ENCODE data around the gene ZNF560. TPM values are rescaled to one million over a fixed set of nuclear protein-coding genes. Genes with fewer than 3 reads are reported as not detected.
"Not testable (repeated sequence)": the region's sequence is repeated elsewhere in the genome, so short reads cannot be mapped to it uniquely, and the experiment has no call there.

Gene ZNF560
- total RNA-seq (2014; rRNA removed; shearing (Covaris generic)) (0.25 and 1.9 TPM in 2 replicates), polyA plus RNA-seq (2016; fragmentation: Nextera tagmentation; extraction: Ambion mirVana) (0.16 and 0.48 TPM in 2 replicates)

- TF ChIP-seq EZH2 (IDR thresholded peaks at IDR 0.05; ENCODE audit: insufficient read depth, poor library complexity, severe bottlenecking), result no peak
- no peaks in the 10 kb centered on the region for H3K79me2 ChIP-seq (ENCODE audit: insufficient read depth)
- peak within 1 kb of the TSS; percentile 83 for H2AFZ ChIP-seq
- peak; percentile 59 for DNase-seq
- in situ Hi-C loops (cut with MboI), result no loop called here
- no peaks in the 10 kb centered on the region for H3K36me3 ChIP-seq (ENCODE audit: low read depth)
- H3K9me3 ChIP-seq (ENCODE audit: low read depth), result no peaks in the 10 kb centered on the region
- peak within 1 kb of the TSS; percentile 57 for H3K4me3 ChIP-seq
- H3K27ac ChIP-seq, result peak within 1 kb of the TSS; percentile 53
- WGBS, 2 experiments (ENCODE audit: low coverage in 1 of 2, low lambda C conversion rate in 2 of 2, missing lambda C conversion rate in 2 of 2), result 4 to 7% methylated on average over 38 to 43 of the region's 44 CpGs
- peak within 1 kb of the TSS; percentile 25 for H3K4me2 ChIP-seq (ENCODE audit: unreplicated experiment)
- no peaks in the 10 kb centered on the region for H3K9me2 ChIP-seq (ENCODE audit: insufficient read depth)
- H3K27me3 ChIP-seq (replicated peaks; ENCODE audit: insufficient read depth), result no peaks in the 10 kb centered on the region
- H3K4me1 ChIP-seq (ENCODE audit: insufficient read depth), result no peaks in the 10 kb centered on the region
- H3K9ac ChIP-seq, result peak within 1 kb of the TSS; percentile 64
- no peaks in the 10 kb centered on the region for H4K20me1 ChIP-seq (ENCODE audit: insufficient read depth)
- H3F3A ChIP-seq (ENCODE audit: insufficient read depth), result no peaks in the 10 kb centered on the region
These were observed at the start of gene ZNF560 for GRCh38 chr19:9498183-9498902. ZNF560 (minus strand) TSS chr19:9498616; CDS start chr19:9475313, 23,303 bp downstream.

GRCh38 chr19:9547870-9548269, 49.5 kb upstream of the ZNF560 start:
- Histone ChIP-seq H3K9ac (no peak overlapping the region), H3K27ac (no peak overlapping the region), H3K27me3 (replicated peaks; ENCODE audit: insufficient read depth) (no peaks in the 10 kb centered on the region), H3K9me2 (ENCODE audit: insufficient read depth) (no peaks in the 10 kb centered on the region), H3K4me1 (ENCODE audit: insufficient read depth) (no peaks in the 10 kb centered on the region), H3K4me2 (ENCODE audit: unreplicated experiment) (no peak overlapping the region), H3F3A (ENCODE audit: insufficient read depth) (no peaks in the 10 kb centered on the region), H3K79me2 (ENCODE audit: insufficient read depth) (no peaks in the 10 kb centered on the region), H2AFZ (no peak overlapping the region), H3K36me3 (ENCODE audit: low read depth) (no peaks in the 10 kb centered on the region), H3K9me3 (ENCODE audit: low read depth) (no peaks in the 10 kb centered on the region), H3K4me3 (no peak overlapping the region), H4K20me1 (ENCODE audit: insufficient read depth) (no peaks in the 10 kb centered on the region)
- 60 to 75% methylated on average over 9 to 11 of the region's 11 CpGs for WGBS, 2 experiments (ENCODE audit: low coverage in 1 of 2, low lambda C conversion rate in 2 of 2, missing lambda C conversion rate in 2 of 2)
- DNase-seq, result no peak
- TF ChIP-seq EZH2phosphoT487 (IDR thresholded peaks at IDR 0.05; ENCODE audit: insufficient read depth, low read depth), result no peak
- TF ChIP-seq EZH2 (IDR thresholded peaks at IDR 0.05; ENCODE audit: insufficient read depth, poor library complexity, severe bottlenecking), result no peak
- in situ Hi-C loops (cut with MboI), result no loop called here

- H2AFZ ChIP-seq; H3F3A ChIP-seq (ENCODE audit: insufficient read depth); H4K20me1 ChIP-seq (ENCODE audit: insufficient read depth); H3K27ac ChIP-seq; H3K9ac ChIP-seq; H3K9me3 ChIP-seq (ENCODE audit: low read depth); H3K9me2 ChIP-seq (ENCODE audit: insufficient read depth); H3K4me1 ChIP-seq (ENCODE audit: insufficient read depth); H3K4me2 ChIP-seq (ENCODE audit: unreplicated experiment); DNase-seq; in situ Hi-C loops (cut with MboI); H3K4me3 ChIP-seq; H3K36me3 ChIP-seq (ENCODE audit: low read depth); H3K27me3 ChIP-seq (replicated peaks; ENCODE audit: insufficient read depth): not testable (repeated sequence)
- H3K79me2 ChIP-seq (ENCODE audit: insufficient read depth), result peaks cover 25% of the 10 kb centered on the region
- WGBS, 2 experiments (ENCODE audit: low coverage in 1 of 2, low lambda C conversion rate in 2 of 2, missing lambda C conversion rate in 2 of 2), result 72% methylated on average over 9 to 12 of the region's 12 CpGs
These were observed 42.9 kb upstream of the ZNF560 start for GRCh38 chr19:9541281-9541680.

GRCh38 chr19:9539921-9540320, 41.5 kb upstream of the ZNF560 start:
- H3K4me2 ChIP-seq (ENCODE audit: unreplicated experiment); in situ Hi-C loops (cut with MboI); H3K4me3 ChIP-seq; H3K9ac ChIP-seq; H3K4me1 ChIP-seq (ENCODE audit: insufficient read depth); H3F3A ChIP-seq (ENCODE audit: insufficient read depth); DNase-seq; H4K20me1 ChIP-seq (ENCODE audit: insufficient read depth); H2AFZ ChIP-seq; H3K9me2 ChIP-seq (ENCODE audit: insufficient read depth); H3K9me3 ChIP-seq (ENCODE audit: low read depth); H3K27me3 ChIP-seq (replicated peaks; ENCODE audit: insufficient read depth); H3K27ac ChIP-seq: not testable (repeated sequence)
- peaks cover 38% of the 10 kb centered on the region for H3K79me2 ChIP-seq (ENCODE audit: insufficient read depth)
- WGBS, 2 experiments (ENCODE audit: low coverage in 1 of 2, low lambda C conversion rate in 2 of 2, missing lambda C conversion rate in 2 of 2), result 71 to 79% methylated on average over 1 of the region's 1 CpG
- peaks cover 19% of the 10 kb centered on the region for H3K36me3 ChIP-seq (ENCODE audit: low read depth)

GRCh38 chr19:9539201-9539600, 40.8 kb upstream of the ZNF560 start:
- not testable (repeated sequence) for H3K9me3 ChIP-seq (ENCODE audit: low read depth)
- H3K9ac ChIP-seq, result peak overlapping the region; percentile 99

More at GRCh38 chr19:9539201-9539600, 40.8 kb upstream of the ZNF560 start:
- H4K20me1 ChIP-seq (ENCODE audit: insufficient read depth); in situ Hi-C loops (cut with MboI); DNase-seq; H3F3A ChIP-seq (ENCODE audit: insufficient read depth); H3K9me2 ChIP-seq (ENCODE audit: insufficient read depth); H3K27me3 ChIP-seq (replicated peaks; ENCODE audit: insufficient read depth); H3K4me1 ChIP-seq (ENCODE audit: insufficient read depth): not testable (repeated sequence)
- Histone ChIP-seq H3K36me3 (ENCODE audit: low read depth) (peaks cover 26% of the 10 kb centered on the region), H2AFZ (peak overlapping the region; percentile 94), H3K4me3 (peak overlapping the region; percentile 94), H3K4me2 (ENCODE audit: unreplicated experiment) (peak overlapping the region; percentile 87), H3K79me2 (ENCODE audit: insufficient read depth) (peaks cover 38% of the 10 kb centered on the region), H3K27ac (peak overlapping the region; percentile 96)
- WGBS, 2 experiments (ENCODE audit: low coverage in 1 of 2, low lambda C conversion rate in 2 of 2, missing lambda C conversion rate in 2 of 2), result 84 to 89% methylated on average over 6 of the region's 6 CpGs

Measured in GM23248 (cell line).